Testis (tissue), 2 donors: ENCODE measurements around the gene CAPN9.

Source experiments
- CTCF ChIP-seq, 3 experiments: fragments of 450-650 bp in 2 of 3; fragments of 200-600 bp in 1 of 3; sonication (generic) in 1 of 3; IDR thresholded peaks; one replicate each; pipeline ENCODE4 v1.5.1; 2016 to 2019; ENCODE audit warnings: antibody characterized with exemption in 3 of 3, mild to moderate bottlenecking in 2 of 3, moderate library complexity in 1 of 3
- POLR2A ChIP-seq: fragments of 450-650 bp; IDR thresholded peaks from one replicate; pipeline ENCODE4 v1.6.1; 2017; ENCODE audit warnings: antibody characterized with exemption, mild to moderate bottlenecking, moderate library complexity

DNA sequence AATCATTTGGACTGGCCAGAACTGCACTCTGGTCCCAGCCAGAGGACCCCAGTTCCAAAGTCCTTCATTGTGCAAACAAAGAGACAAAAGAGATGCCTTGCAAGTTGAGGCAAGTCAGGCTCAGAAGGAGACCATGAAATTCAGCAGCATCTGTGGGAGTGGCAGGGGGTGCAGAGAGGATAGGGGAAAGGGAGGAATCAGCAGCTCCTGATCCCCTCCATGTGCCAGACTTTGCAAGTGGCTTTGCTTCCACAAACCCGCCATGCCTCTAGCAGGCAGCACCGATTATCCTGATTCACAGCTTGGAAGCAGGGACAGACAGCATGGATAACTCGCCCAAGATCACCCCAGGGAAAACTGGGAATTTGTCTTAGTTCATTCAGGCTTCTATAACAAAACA is 2.1 kb upstream of the CAPN9 start:
- no peak for TF ChIP-seq CTCF (IDR thresholded peaks at IDR 0.05)
- TF ChIP-seq POLR2A = no peak
